Smooth muscle cell (in vitro differentiated cells): ENCODE data around the gene DSCAM. TPM values are rescaled to one million over a fixed set of nuclear protein-coding genes. Genes with fewer than 3 reads are reported as not detected.

Experiments used
- DNase-seq: peaks from one replicate; lab custom pipeline; 2025; ENCODE audit not compliant: unreplicated experiment; lab: John Stamatoyannopoulos, UW
- H2AFZ ChIP-seq: fragments of 200-600 bp; sonication (generic); 2 replicates; pipeline ENCODE4 v1.6.0; 2016; ENCODE audit warnings: antibody characterized with exemption, low read depth, mild to moderate bottlenecking
- H3F3A ChIP-seq: fragments of 200-600 bp; sonication (generic); 2 replicates; pipeline ENCODE4 v1.6.0; 2017; ENCODE audit warnings: antibody characterized with exemption, low read depth
- H3K27ac ChIP-seq: fragments of 200-600 bp; sonication (generic); 2 replicates; pipeline ENCODE4 v1.5.1; 2016; ENCODE audit warnings: low read depth, mild to moderate bottlenecking
- H3K27me3 ChIP-seq: fragments of 200-600 bp; sonication (generic); 2 replicates; pipeline ENCODE4 v1.6.1; 2016; ENCODE audit warnings: low read depth, mild to moderate bottlenecking
- H3K36me3 ChIP-seq: fragments of 200-600 bp; sonication (generic); 2 replicates; pipeline ENCODE4 v1.5.1; 2016; ENCODE audit warnings: low read depth
- H3K4me1 ChIP-seq: fragments of 200-600 bp; sonication (generic); 2 replicates; pipeline ENCODE4 v1.5.1; 2016; ENCODE audit warnings: low read depth
- H3K4me2 ChIP-seq: fragments of 200-600 bp; sonication (generic); 2 replicates; pipeline ENCODE4 v1.6.0; 2016; ENCODE audit warnings: mild to moderate bottlenecking
- H3K4me3 ChIP-seq: fragments of 200-600 bp; sonication (generic); 2 replicates; pipeline ENCODE4 v1.5.1; 2016; ENCODE audit warnings: mild to moderate bottlenecking
- H3K79me2 ChIP-seq: fragments of 200-600 bp; sonication (generic); 2 replicates; pipeline ENCODE4 v1.6.0; 2016; ENCODE audit warnings: low read depth, mild to moderate bottlenecking
- H3K9ac ChIP-seq: fragments of 200-600 bp; sonication (generic); 2 replicates; pipeline ENCODE4 v1.6.0; 2016; ENCODE audit warnings: low read depth
- H3K9me3 ChIP-seq: fragments of 200-600 bp; sonication (generic); replicated peaks from 2 replicates; pipeline ENCODE4 v1.5.1; 2016; ENCODE audit warnings: low read depth
- H4K20me1 ChIP-seq: fragments of 200-600 bp; sonication (generic); 2 replicates; pipeline ENCODE4 v1.6.0; 2016; ENCODE audit warnings: low read depth
- WGBS: methylation state at CpG from one replicate; pipeline ENCODE4 v1.1.7; 2016; ENCODE audit warnings: low lambda C conversion rate; 5-methylcytosine and 5-hydroxymethylcytosine counted together
- polyA plus RNA-seq: library from polyadenylated mRNA; unstranded; fragments of >200 nt; fragmentation: Nextera tagmentation; extraction: Ambion mirVana; gene quantifications from 2 replicates; pipeline ENCODE4 v1.2.1, GENCODE V29; 2016
- total RNA-seq: library from RNA; depleted of rRNA; stranded (reverse); fragments of >200 nt; gene quantifications from 2 replicates; pipeline ENCODE4 v1.2.3, GENCODE V29; 2014
- TF ChIP-seq, protein P1 (sequence below): fragments of 200-600 bp; sonication (generic); IDR thresholded peaks from 2 replicates; pipeline ENCODE4 v1.5.1; 2017; ENCODE audit warnings: borderline replicate concordance, mild to moderate bottlenecking, antibody characterized with exemption; ENCODE audit not compliant: insufficient read depth, poor library complexity, severe bottlenecking

Gene DSCAM
- total and polyA plus RNA-seq, 2 experiments from 2014 or later: not detected

DNA sequence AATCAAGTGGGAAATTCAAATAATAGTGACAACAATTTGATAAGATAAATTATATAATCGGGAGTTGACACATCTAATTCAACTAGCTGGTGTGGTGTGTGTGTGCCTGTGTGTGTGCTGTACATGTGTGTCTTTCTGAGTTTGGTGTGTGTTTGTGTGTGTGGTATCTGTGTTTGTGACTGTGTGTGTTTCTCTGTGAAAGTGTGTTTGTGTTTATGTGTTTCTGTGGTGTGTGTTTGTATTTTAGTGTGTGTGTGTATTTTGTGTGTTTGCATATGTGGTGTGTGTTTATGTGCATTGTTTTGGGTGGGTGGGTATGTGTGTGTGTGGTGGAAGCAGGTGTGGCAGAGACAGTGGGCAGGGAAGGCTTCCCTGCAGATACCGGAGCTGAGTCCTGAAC, 4.8 kb upstream of the DSCAM start:
- 99% methylated on average over 2 of the region's 2 CpGs for WGBS

DNA sequence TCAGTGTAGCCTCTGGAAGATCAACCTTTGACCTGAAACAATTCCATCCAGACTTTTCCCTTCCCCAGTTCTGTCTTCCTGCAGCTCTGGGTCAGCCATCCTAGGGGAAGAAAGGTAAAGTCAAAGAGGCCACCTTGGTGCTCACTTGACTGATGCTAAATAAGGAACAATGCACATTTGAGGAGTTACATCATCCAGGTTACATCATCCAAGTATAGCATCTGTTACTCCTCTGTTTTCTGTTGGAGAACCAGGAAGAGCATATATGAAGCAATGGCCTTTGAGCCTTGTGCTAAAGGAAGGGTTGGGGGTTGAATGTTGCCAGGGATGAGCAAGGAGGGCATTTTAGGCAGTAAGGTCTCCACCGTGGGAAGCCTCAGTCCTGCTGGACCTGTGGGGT, 3.1 kb upstream of the DSCAM start:
- Histone ChIP-seq H4K20me1 (no peaks in the 10 kb centered on the region), H3K27ac (no peak overlapping the region), H3K27me3 (peaks cover 57% of the 10 kb centered on the region), H3K79me2 (no peaks in the 10 kb centered on the region), H3K9me3 (no peaks in the 10 kb centered on the region), H3K4me1 (no peaks in the 10 kb centered on the region), H3K4me3 (no peak overlapping the region), H3F3A (no peaks in the 10 kb centered on the region), H3K36me3 (no peaks in the 10 kb centered on the region), H3K9ac (no peak overlapping the region), H3K4me2 (no peak overlapping the region), H2AFZ (no peak overlapping the region)
- WGBS: 93% methylated on average over 1 of the region's 1 CpG
- no peak for DNase-seq
- TF ChIP-seq, protein P1, sequence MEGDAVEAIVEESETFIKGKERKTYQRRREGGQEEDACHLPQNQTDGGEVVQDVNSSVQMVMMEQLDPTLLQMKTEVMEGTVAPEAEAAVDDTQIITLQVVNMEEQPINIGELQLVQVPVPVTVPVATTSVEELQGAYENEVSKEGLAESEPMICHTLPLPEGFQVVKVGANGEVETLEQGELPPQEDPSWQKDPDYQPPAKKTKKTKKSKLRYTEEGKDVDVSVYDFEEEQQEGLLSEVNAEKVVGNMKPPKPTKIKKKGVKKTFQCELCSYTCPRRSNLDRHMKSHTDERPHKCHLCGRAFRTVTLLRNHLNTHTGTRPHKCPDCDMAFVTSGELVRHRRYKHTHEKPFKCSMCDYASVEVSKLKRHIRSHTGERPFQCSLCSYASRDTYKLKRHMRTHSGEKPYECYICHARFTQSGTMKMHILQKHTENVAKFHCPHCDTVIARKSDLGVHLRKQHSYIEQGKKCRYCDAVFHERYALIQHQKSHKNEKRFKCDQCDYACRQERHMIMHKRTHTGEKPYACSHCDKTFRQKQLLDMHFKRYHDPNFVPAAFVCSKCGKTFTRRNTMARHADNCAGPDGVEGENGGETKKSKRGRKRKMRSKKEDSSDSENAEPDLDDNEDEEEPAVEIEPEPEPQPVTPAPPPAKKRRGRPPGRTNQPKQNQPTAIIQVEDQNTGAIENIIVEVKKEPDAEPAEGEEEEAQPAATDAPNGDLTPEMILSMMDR: no peak

More for the DNA sequence above, 4.8 kb upstream of the DSCAM start:
- Histone ChIP-seq H2AFZ (no peak overlapping the region), H3K9me3 (no peaks in the 10 kb centered on the region), H3K4me2 (no peak overlapping the region), H3K27me3 (peaks cover 43% of the 10 kb centered on the region), H4K20me1 (no peaks in the 10 kb centered on the region), H3F3A (no peaks in the 10 kb centered on the region), H3K27ac (no peak overlapping the region), H3K9ac (no peak overlapping the region), H3K79me2 (no peaks in the 10 kb centered on the region), H3K36me3 (no peaks in the 10 kb centered on the region), H3K4me3 (no peak overlapping the region), H3K4me1 (no peaks in the 10 kb centered on the region)
- TF ChIP-seq, protein P1: no peak
- DNase-seq: no peak

DNA sequence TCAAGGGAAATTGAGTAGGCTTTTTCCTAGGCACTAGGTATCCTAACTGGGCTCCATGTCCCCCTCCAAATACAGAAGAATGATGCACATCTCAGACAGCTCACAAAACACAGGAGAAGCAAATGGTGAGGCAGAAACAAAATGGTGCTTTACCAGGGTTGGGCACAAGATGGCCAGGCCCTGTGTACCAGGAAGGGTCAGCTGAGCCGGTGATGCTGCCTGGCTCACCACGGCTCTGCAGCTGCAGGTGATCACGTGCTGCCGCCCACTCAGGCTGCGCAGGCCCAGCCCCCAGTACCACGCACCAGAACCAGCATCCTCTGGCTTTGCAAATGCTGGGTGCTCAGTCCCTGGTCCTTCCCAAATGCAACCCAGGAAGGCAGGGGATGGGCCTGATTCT, 993 bp upstream of the DSCAM start:
- Histone ChIP-seq H3K4me1 (no peaks in the 10 kb centered on the region), H3K4me3 (no peak overlapping the region), H3K79me2 (no peaks in the 10 kb centered on the region), H3K27me3 (peaks cover 77% of the 10 kb centered on the region), H3K4me2 (no peak overlapping the region), H2AFZ (no peak overlapping the region), H3K9me3 (no peaks in the 10 kb centered on the region), H3K27ac (no peak overlapping the region), H3K9ac (no peak overlapping the region), H3F3A (no peaks in the 10 kb centered on the region), H3K36me3 (no peaks in the 10 kb centered on the region), H4K20me1 (no peaks in the 10 kb centered on the region)
- DNase-seq: no peak
- TF ChIP-seq, protein P1: no peak
- 81% methylated on average over 6 of the region's 6 CpGs for WGBS

DNA sequence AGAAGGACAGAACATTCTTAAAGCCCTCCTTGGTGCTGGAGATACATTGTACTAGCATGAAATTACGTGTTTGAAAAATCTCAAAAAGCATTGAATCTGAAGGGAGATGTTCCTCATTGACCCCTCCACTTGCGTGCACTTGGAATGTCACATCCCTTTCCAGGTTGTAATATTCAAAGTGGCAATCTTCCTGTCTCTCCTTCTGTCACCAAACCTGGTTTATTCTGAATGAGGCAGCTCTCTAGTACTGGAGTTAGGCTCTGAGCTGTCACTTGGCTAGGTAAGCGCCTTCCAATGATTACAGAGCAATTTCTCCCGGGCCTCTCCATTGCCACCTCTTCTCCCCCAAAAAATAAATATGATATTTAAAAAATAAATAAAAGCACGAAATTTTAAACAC, 855 bp downstream of the DSCAM start:
- no peak overlapping the region for H3K27ac ChIP-seq
- no peak overlapping the region for H3K9ac ChIP-seq

More for the DNA sequence above, 855 bp downstream of the DSCAM start:
- H3K4me1 ChIP-seq: no peaks in the 10 kb centered on the region
- peaks cover 89% of the 10 kb centered on the region for H3K27me3 ChIP-seq
- H3K79me2 ChIP-seq: no peaks in the 10 kb centered on the region
- 41% methylated on average over 5 of the region's 5 CpGs for WGBS
- H2AFZ ChIP-seq: no peak overlapping the region
- H3K4me2 ChIP-seq: no peak overlapping the region
- no peaks in the 10 kb centered on the region for H3K36me3 ChIP-seq
- TF ChIP-seq, protein P1: no peak
- no peaks in the 10 kb centered on the region for H3F3A ChIP-seq
- DNase-seq: no peak
- H3K9me3 ChIP-seq: no peaks in the 10 kb centered on the region
- H3K4me3 ChIP-seq: peak overlapping the region; percentile 4
- no peaks in the 10 kb centered on the region for H4K20me1 ChIP-seq
